ENCODE measurements around the gene FBN2.
"Not testable (repeated sequence)": the region's sequence is repeated elsewhere in the genome, so short reads cannot be mapped to it uniquely, and the experiment has no call there.

Gene FBN2

GRCh38 chr5:128535251-128535650, 2.8 kb downstream of the FBN2 start:
- in situ Hi-C loops (cut with MboI; ENCODE audit: low sequenced_read_pairs) = no loop called here

DNA sequence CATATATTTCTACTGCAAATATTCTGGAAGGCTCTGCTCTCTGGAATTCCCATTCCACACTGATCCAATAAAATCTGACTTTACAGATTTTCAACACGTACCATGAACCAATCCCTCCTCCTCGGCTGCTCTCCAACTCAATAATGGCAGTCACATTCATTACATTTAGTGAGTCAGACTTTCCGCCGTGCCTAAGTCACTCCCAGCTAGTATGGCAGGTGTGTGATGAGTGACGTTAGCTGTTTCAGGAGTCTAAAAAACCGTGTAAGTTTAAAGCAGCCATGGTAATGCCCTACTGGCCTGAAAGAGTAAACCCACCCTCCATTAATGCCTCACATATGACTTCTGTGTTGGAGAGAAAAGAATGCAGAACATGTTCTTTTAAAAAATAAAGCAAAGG, 3.3 kb downstream of the FBN2 start:
- in situ Hi-C loops (cut with MboI; ENCODE audit: low sequenced_read_pairs) = no loop called here

GRCh38 chr5:128532776-128533175, 5.3 kb downstream of the FBN2 start:
- in situ Hi-C loops (cut with MboI; ENCODE audit: low sequenced_read_pairs) = no loop called here

DNA sequence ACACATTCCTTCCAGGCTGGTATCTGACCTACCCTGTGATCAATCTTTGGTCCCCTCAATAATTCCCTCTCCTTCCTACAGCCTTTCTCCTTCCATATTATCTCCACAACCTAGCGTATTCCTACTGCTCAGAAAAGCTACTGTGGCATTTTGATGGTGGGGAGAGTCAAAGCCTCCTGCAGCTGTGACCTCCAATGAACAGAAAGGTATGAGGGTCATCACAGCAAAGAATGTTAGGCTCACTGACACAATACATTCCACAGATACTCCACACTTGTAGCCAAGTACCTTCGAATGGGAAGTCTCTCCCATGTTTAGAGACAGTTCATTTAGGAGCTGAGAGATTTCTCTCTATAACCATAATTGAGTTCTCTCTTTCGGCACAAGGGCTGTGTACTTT, 5.9 kb downstream of the FBN2 start:
- in situ Hi-C loops (cut with MboI; ENCODE audit: low sequenced_read_pairs) = no loop called here

GRCh38 chr5:128528637-128529255, 9.3 kb downstream of the FBN2 start:
- in situ Hi-C loops (cut with MboI; ENCODE audit: low sequenced_read_pairs) = no loop called here

GRCh38 chr5:128528126-128528525, 9.9 kb downstream of the FBN2 start:
- in situ Hi-C loops (cut with MboI; ENCODE audit: low sequenced_read_pairs) = no loop called here

DNA sequence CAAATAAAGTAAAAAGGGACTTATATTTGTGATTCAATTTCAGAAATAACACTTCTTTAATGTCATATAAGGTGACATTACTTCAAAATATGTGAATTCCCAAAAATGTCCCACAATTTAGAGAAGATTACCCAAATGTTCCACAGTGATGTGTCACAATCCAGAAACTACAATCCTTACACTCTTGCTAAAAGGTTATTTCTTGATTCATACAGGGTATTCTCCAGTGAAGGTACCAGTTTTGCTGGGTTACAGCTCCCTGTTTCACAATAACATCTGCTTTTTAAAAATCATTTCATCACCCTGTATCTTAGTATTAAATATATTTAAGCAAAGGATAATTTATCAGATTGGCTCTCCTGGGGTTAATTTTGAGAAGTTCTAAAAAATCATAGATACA, 11.0 kb downstream of the FBN2 start:
- in situ Hi-C loops (cut with MboI; ENCODE audit: low sequenced_read_pairs) = no loop called here

- in situ Hi-C loops (cut with MboI; ENCODE audit: low sequenced_read_pairs) = no loop called here
Measured at GRCh38 chr5:128522336-128522735, 15.7 kb downstream of the FBN2 start.

GRCh38 chr5:128519827-128520226, 18.2 kb downstream of the FBN2 start:
- in situ Hi-C loops (cut with MboI; ENCODE audit: low sequenced_read_pairs) = no loop called here

DNA sequence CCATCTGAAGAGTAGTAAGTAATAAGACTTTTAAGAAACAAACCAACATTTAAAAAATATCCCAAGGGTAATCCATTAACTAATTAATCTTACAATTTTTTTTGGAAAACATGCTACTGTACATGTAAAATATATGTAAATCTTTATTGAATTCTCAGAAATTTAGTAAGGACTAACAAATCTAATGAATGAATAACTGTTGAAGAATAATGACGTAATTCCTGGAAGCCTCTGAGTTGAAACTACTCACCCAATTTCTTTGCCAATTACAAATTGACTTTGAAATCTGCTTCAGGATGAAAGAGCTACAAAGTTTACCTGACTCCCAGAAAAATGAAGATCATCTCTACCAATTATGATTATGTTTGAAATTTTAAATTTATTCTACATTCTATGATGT, 21.1 kb downstream of the FBN2 start:
- in situ Hi-C loops (cut with MboI; ENCODE audit: low sequenced_read_pairs) = no loop called here

DNA sequence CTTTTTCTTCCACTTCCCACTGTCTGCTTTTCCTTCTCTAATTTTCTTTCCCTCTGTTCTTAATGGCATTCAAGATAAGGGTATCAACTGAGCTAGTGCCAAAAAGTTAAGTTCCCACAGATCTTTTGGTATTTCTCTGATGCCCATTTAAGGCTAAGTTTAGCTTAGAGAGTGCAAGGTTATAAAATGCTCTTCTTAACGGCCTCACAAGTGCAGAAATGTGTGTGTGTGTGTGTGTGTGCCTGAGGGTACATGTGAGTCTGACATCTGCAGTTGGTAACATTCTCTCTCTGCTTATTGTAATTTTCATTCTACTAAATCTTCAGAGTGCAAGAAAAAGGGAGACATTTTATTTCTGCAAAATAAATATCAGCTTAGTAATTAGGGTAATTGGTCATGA, 24.2 kb downstream of the FBN2 start:
- in situ Hi-C loops (cut with MboI; ENCODE audit: low sequenced_read_pairs) = no loop called here

DNA sequence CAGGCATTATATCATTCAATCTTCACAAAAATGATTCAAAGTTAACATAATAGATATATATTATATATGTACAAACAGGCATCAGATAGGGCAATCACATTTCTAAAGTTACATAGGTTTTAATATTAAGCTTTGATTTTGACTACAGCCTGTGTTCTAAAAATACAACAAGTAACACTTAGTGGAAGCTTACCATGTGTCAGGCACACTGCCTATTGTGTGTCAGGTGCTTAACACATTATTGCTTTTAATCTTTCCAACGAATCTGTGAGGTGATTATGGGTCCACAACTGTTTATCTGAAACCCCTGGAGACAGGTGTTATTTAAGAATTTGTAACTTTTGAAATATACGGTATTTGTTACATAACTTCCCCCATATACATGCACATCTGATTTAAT, 25.2 kb downstream of the FBN2 start:
- in situ Hi-C loops (cut with MboI; ENCODE audit: low sequenced_read_pairs) = no loop called here

DNA sequence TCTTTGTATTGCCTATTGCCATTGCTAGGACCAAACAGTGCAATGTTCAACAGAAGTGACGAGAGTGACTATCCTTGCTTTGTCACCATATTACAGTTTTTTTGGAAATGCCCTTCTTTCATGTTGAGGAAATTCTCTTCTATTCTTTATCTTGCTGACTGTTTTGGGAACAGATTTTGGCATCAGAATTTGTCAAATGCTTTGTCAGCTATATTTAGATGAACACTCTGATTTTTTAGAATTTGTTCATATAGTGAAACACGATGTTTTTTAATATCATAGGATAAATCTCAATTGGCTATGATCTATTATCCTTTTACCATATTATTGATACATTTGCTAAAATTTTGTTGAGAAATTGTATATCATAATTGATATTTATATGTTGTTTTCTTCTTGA, 31.4 kb downstream of the FBN2 start:
- in situ Hi-C loops (cut with MboI; ENCODE audit: low sequenced_read_pairs) = no loop called here

DNA sequence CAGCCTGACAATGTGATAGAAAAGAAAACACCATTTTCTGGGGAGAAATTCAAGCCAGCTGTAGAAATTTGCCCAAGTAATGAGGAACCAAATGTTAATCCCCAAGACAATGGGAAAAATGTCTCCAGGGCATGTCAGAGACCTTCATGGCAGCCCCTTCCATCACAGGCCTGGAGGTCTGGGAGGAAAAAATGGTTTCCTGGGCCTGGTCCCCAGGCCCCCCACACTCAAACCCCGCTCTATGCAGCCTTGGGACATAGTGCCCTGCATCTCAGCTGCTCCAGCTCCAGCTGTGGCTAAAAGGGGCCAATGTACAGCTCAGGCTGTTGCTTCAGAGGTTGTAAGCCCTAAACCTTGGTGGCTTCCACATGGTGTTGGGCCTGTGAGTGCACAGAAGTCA, 34.3 kb downstream of the FBN2 start:
- in situ Hi-C loops (cut with MboI; ENCODE audit: low sequenced_read_pairs) = not testable (repeated sequence)

- in situ Hi-C loops (cut with MboI; ENCODE audit: low sequenced_read_pairs) = no loop called here
Measured at GRCh38 chr5:128498844-128499455, 39.1 kb downstream of the FBN2 start.

DNA sequence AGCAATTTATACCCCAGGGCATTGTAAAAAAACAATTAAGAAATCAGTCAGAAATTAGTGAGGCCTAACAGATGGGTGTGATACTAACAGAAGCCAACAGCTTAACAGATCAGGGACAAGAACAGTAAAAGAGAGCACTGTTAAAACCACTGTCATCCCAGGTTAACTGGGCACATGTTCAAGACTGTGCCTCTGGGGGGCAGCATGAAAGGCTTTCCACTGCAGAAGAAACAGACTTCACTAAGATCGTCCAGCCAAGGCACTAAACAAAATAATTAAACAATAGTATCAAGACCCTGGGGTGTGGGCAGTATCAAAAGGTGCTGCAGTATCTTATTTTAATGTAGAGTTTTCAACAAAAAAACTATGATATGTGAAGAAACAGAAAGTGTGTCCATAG, 43.5 kb downstream of the FBN2 start:
- in situ Hi-C loops (cut with MboI; ENCODE audit: low sequenced_read_pairs) = no loop called here

GRCh38 chr5:128493657-128494329, 44.3 kb downstream of the FBN2 start:
- in situ Hi-C loops (cut with MboI; ENCODE audit: low sequenced_read_pairs) = no loop called here

DNA sequence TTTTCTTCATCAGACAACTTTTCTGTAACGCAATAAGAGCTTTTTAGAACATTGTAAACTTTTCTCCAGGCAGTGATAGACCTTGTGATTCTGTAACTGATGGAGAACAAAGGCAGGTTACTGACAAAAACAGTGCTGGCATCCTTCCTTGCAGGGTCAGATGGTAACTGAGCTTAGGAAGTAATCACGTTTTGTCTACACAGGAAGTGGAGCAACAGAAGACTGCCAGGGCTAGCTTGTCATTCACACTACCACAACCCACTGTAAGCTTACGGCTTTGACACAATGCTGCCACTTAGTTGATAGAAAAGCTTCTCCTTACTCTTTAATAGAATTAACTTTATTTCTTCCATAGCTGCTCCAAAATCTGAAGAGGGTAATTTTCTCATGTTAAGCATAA, 46.8 kb downstream of the FBN2 start:
- in situ Hi-C loops (cut with MboI; ENCODE audit: low sequenced_read_pairs) = no loop called here

- in situ Hi-C loops (cut with MboI; ENCODE audit: low sequenced_read_pairs) = no loop called here
Measured at GRCh38 chr5:128490761-128491160, 47.3 kb downstream of the FBN2 start.

DNA sequence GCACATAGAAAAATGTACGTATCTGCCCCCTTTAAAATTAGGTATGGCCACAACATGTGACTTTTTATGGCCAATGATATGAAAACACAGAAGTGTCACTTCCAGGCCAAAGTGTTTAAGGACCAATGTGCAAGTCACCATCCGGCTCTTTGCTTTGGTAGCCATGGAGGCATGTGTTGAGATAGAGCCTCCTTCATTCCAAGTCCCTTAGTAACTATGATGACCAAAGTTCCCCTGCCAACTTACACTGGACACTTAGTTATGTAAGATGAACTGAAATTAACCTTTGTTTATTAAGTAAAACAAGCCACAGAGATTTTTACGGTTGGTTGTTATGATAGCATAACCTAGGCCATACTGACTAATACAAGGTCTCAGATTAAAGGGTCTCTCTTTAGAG, 51.0 kb downstream of the FBN2 start:
- in situ Hi-C loops (cut with MboI; ENCODE audit: low sequenced_read_pairs) = no loop called here

DNA sequence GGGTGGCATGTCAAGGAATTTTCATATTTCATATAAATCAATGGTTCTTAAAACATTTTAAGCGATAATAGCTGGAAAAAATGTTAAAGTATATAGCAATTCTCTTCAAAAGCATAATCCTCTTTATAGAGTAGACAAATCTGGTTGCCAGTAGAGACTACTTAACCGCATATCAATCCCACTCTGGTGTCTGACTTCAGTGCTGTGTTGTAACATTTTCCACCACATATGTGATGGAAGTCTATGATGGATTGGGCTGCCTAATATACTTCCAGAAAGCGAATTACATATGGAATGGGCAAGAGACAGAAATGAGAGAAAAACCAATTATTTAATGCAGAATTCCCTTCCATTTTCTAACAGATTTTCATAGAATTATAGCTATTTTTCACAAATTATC, 54.3 kb downstream of the FBN2 start:
- in situ Hi-C loops (cut with MboI; ENCODE audit: low sequenced_read_pairs) = no loop called here

DNA sequence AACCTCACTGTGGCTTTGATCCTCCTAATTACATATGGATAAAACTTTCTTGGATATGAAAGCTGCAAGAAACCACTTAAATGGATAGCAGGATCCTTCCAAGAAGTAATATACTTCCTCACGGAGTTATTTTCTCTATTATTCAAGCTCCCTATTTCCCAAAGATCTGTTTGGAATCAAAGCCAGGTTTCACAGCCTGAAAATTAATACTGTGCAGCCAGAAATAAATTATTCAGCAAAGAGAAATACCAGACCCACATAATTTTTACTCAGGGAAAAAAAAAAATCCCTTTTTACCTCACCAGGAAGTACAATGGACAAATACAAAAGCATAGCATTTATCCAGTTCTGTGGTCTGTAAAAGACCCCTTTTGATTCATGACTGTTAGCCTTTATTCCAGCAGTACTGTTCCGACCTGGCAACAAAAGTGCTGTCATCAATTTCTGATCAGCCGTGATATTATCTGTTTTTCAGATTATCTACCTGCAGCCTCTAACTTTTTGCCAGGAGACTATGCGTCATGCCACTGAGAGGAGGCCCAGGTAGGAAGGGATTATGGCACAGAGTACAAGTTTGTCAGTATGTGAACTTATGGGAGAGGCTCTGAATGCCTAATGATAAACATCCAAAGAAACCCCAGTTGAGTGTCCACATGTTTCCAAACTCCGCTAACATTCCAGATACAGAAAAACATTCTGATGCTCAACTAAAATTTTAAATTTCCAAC, 57.0 kb downstream of the FBN2 start:
- in situ Hi-C loops (cut with MboI; ENCODE audit: low sequenced_read_pairs) = no loop called here

Data from HL-60/S4 treated with retinoic acid at 250 ng/mL for 4 days and 3 days (cell line).